Measurements from ENCODE around the gene C21orf91.

- no peak for TF ChIP-seq POLR2A (IDR thresholded peaks at IDR 0.05)
- TF ChIP-seq EP300 (IDR thresholded peaks at IDR 0.05), result no peak
- TF ChIP-seq CTCF (IDR thresholded peaks at IDR 0.05), result no peak
- no peak for TF ChIP-seq POLR2AphosphoS5 (IDR thresholded peaks at IDR 0.05)
These were observed 21.9 kb upstream of the C21orf91 start for GRCh38 chr21:17841103-17841502.
